Neural progenitor cell (in vitro differentiated cells): Measurements from ENCODE around the gene SBNO1.

ENCODE experiments used
- EZH2 ChIP-seq: fragments of 200-600 bp; sonication (generic); IDR thresholded peaks from 2 replicates; pipeline ENCODE4 v1.6.1; 2017; ENCODE audit warnings: antibody characterized with exemption, mild to moderate bottlenecking, moderate library complexity
- EZH2phosphoT487 ChIP-seq: fragments of 200-600 bp; sonication (generic); IDR thresholded peaks from 2 replicates; pipeline ENCODE4 v1.6.1; 2017; ENCODE audit warnings: antibody characterized with exemption
- TF ChIP-seq, protein P1 (sequence below): fragments of 200-600 bp; sonication (generic); IDR thresholded peaks from 2 replicates; pipeline ENCODE4 v1.5.1; 2017; ENCODE audit warnings: antibody characterized with exemption, mild to moderate bottlenecking

DNA sequence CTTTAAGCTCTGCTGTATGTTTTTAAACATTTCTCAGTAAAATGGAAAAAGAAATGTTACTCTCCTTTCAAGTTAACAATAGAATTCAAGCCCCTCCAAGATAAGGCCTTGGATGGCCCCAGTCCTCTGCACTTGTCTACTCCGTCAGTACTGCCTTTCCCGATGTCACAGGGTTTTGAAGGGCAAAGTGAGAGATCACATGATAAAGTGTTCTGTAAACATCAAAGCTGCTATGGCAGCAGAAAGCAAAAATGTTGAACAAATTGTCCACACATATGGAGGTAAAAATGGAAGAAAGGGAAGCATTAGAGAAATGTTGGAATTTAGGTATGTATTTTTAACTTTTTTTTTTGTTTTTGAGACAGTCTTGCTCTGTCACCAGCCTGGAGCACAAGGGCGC is 59.5 kb downstream of the SBNO1 start:
- TF ChIP-seq, protein P1, sequence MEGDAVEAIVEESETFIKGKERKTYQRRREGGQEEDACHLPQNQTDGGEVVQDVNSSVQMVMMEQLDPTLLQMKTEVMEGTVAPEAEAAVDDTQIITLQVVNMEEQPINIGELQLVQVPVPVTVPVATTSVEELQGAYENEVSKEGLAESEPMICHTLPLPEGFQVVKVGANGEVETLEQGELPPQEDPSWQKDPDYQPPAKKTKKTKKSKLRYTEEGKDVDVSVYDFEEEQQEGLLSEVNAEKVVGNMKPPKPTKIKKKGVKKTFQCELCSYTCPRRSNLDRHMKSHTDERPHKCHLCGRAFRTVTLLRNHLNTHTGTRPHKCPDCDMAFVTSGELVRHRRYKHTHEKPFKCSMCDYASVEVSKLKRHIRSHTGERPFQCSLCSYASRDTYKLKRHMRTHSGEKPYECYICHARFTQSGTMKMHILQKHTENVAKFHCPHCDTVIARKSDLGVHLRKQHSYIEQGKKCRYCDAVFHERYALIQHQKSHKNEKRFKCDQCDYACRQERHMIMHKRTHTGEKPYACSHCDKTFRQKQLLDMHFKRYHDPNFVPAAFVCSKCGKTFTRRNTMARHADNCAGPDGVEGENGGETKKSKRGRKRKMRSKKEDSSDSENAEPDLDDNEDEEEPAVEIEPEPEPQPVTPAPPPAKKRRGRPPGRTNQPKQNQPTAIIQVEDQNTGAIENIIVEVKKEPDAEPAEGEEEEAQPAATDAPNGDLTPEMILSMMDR = no peak
- TF ChIP-seq EZH2 = no peak
- TF ChIP-seq EZH2phosphoT487 = no peak
